ENCODE measurements around the gene VWA3A.
"Not testable (repeated sequence)": the region's sequence is repeated elsewhere in the genome, so short reads cannot be mapped to it uniquely, and the experiment has no call there.

VWA3A gene

GRCh38 chr16:22092143-22092933 lies at the start of gene VWA3A:
TSS of gene VWA3A (plus strand) at chr16:22092541. CDS start at chr16:22092638, 97 bp downstream.
- no peak for DNase-seq

GRCh38 chr16:22043882-22044281 lies 48.5 kb upstream of the VWA3A start:
- DNase-seq, result not testable (repeated sequence)

GRCh38 chr16:22045888-22046287 lies 46.5 kb upstream of the VWA3A start:
- not testable (repeated sequence) for DNase-seq

- no peak for DNase-seq
Observed at GRCh38 chr16:22050963-22051362, 41.4 kb upstream of the VWA3A start.

GRCh38 chr16:22052980-22053379 lies 39.4 kb upstream of the VWA3A start:
- DNase-seq, result no peak

GRCh38 chr16:22053921-22054341 lies 38.4 kb upstream of the VWA3A start:
- DNase-seq, result no peak

GRCh38 chr16:22054847-22055590 lies 37.3 kb upstream of the VWA3A start:
- DNase-seq, result no peak

GRCh38 chr16:22055881-22056280 lies 36.5 kb upstream of the VWA3A start:
- DNase-seq, result no peak

- no peak for DNase-seq
Observed at GRCh38 chr16:22063888-22064467, 28.4 kb upstream of the VWA3A start.

GRCh38 chr16:22065252-22065651 lies 27.1 kb upstream of the VWA3A start:
- no peak for DNase-seq

- DNase-seq, result no peak
Observed at GRCh38 chr16:22070361-22071330, 21.7 kb upstream of the VWA3A start.

- DNase-seq, result no peak
Observed at GRCh38 chr16:22071331-22071910, 20.9 kb upstream of the VWA3A start.

GRCh38 chr16:22073350-22073749 lies 19.0 kb upstream of the VWA3A start:
- DNase-seq, result no peak

- no peak for DNase-seq
Observed at GRCh38 chr16:22075043-22075757, 17.1 kb upstream of the VWA3A start.

- DNase-seq, result no peak
Observed at GRCh38 chr16:22075776-22076175, 16.6 kb upstream of the VWA3A start.

GRCh38 chr16:22077700-22078313 lies 14.5 kb upstream of the VWA3A start:
- peak; percentile 81 for DNase-seq

GRCh38 chr16:22078656-22079055 lies 13.7 kb upstream of the VWA3A start:
- no peak for DNase-seq

- no peak for DNase-seq
Observed at GRCh38 chr16:22081050-22081449, 11.3 kb upstream of the VWA3A start.

- no peak for DNase-seq
Observed at GRCh38 chr16:22086440-22086839, 5.9 kb upstream of the VWA3A start.

GRCh38 chr16:22088642-22089041 lies 3.7 kb upstream of the VWA3A start:
- DNase-seq, result no peak

GRCh38 chr16:22089910-22090309 lies 2.4 kb upstream of the VWA3A start:
- DNase-seq, result no peak
